ENCODE measurements around the gene MERTK. TPM values are rescaled to one million over a fixed set of nuclear protein-coding genes. Genes with fewer than 3 reads are reported as not detected.

Gene MERTK
- total and polyA plus RNA-seq, 2 of the 13 experiments (the other 11 are each of a cell fraction or from before 2014, with no cell fraction given), result 37.3 to 44.7 TPM

GRCh38 chr2:111898703-111899514 is 502 bp downstream of the MERTK start (continued):
- TF ChIP-seq DMTF1 (CRISPR knock-in tag; IDR thresholded peaks at IDR 0.05) (no peak), ZNF549 (CRISPR knock-in tag; IDR thresholded peaks at IDR 0.05) (no peak), DR1 (CRISPR knock-in tag; IDR thresholded peaks at IDR 0.05) (0 out of 2 replicates have a peak, but pooled peaks have one; percentile 22), E2F1 (CRISPR knock-in tag; IDR thresholded peaks at IDR 0.05) (no peak; the same call in 1 of the 2 replicates), MTF2 (CRISPR knock-in tag; IDR thresholded peaks at IDR 0.05; ENCODE audit: borderline replicate concordance) (no peak), ZNF234 (CRISPR knock-in tag; conservative IDR thresholded peaks at IDR 0.05) (no peak; the same call in 1 of the 2 replicates), AFF4 (CRISPR knock-in tag; IDR thresholded peaks at IDR 0.05) (no peak), GLI4 (CRISPR knock-in tag; IDR thresholded peaks at IDR 0.05; ENCODE audit: borderline replicate concordance) (0 out of 2 replicates have a peak, but pooled peaks have one; percentile 67), NFE2 (CRISPR knock-in tag; IDR thresholded peaks at IDR 0.05) (no peak), UBTF (CRISPR knock-in tag; IDR thresholded peaks at IDR 0.05) (peak; percentile 94), ZNF572 (CRISPR knock-in tag; IDR thresholded peaks at IDR 0.05) (no peak), SKIL (CRISPR knock-in tag; IDR thresholded peaks at IDR 0.05; ENCODE audit: borderline replicate concordance) (no peak), TCF7L2 (IDR thresholded peaks at IDR 0.05; ENCODE audit: low read depth, low read length) (no peak), ONECUT2 (CRISPR knock-in tag; IDR thresholded peaks at IDR 0.05) (0 out of 2 replicates have a peak, but pooled peaks have one; percentile 4), ZNF414 (CRISPR knock-in tag; IDR thresholded peaks at IDR 0.05) (peak; percentile 40; the same call in 1 of the 2 replicates)
